ENCODE results near the gene ANKRD11.
"Not testable (repeated sequence)": the region's sequence is repeated elsewhere in the genome, so short reads cannot be mapped to it uniquely, and the experiment has no call there.

ANKRD11 gene

DNA sequence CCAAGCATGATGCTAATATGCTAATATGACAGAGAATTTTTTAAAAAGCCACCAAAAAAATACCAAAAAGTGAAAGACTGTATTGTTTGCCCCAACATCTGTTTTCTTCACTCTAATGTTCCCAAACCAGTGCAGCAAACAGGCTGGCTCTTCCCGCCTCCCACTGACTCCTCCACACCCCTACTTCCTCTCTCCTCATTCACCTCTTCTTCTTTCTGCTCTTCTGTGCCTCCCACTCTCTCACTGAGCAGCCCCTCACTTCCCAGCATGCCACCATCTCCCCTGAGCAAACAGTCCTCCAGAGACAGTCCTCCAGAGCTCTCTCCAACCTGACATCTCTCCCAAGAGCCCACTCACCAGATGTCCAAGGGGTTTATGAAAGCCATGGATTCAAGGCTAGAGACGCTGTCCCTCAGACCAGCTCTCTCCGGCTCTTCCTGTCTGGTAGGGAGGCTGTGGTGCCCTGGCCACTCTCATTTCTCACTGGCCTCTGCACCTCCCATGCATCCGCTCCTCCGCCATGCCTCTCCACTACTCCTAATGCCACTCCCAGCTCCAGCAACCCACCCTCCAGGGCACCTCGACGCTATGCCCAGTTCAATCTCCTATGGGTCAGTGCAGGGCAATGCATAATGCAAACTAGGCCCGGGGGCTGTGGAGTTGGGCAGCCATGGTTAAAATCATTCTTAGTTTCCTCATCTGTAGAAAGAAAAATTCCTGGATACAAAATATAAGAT is 52.9 kb downstream of the ANKRD11 start:
- H3K9ac ChIP-seq = no peak overlapping the region
- peaks cover 11% of the 10 kb centered on the region for H3K4me1 ChIP-seq

DNA sequence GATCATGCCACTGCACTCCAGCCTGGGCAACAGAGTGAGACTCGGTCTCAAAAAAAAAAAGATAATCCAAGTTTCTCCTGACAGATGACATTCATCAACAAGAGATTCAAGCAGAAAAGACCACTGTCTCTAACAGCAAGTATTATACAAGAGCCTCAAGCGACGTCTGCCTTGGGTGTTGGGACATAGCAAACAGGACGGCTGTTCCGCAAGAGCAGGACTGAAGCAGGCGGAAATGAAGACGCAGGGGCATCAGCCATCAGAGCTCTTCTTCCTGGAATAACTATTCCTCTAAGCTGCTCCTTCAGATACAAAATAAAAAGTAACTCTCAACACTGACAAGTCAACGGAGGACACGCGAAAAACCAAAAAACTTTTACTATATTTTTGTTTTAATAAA is 54.0 kb downstream of the ANKRD11 start:
- H3K9me3 ChIP-seq (ENCODE audit: control insufficient read depth, low read length) = no peaks in the 10 kb centered on the region
- no peak overlapping the region for H3K27ac ChIP-seq
- H3K9ac ChIP-seq = no peak overlapping the region
- H3K4me2 ChIP-seq (ENCODE audit: low read length) = no peak overlapping the region
- no peaks in the 10 kb centered on the region for H3K36me3 ChIP-seq (ENCODE audit: control insufficient read depth, insufficient read depth, low read length)
- H3K27me3 ChIP-seq (ENCODE audit: control insufficient read depth, insufficient read depth, low read length) = no peaks in the 10 kb centered on the region
- H2AFZ ChIP-seq = no peak overlapping the region
- H3K4me1 ChIP-seq = peaks cover 6% of the 10 kb centered on the region
- H3K4me3 ChIP-seq (ENCODE audit: low read depth, low read length) = no peak overlapping the region
- H3K79me2 ChIP-seq = peaks cover 93% of the 10 kb centered on the region
- TF ChIP-seq, protein P1, sequence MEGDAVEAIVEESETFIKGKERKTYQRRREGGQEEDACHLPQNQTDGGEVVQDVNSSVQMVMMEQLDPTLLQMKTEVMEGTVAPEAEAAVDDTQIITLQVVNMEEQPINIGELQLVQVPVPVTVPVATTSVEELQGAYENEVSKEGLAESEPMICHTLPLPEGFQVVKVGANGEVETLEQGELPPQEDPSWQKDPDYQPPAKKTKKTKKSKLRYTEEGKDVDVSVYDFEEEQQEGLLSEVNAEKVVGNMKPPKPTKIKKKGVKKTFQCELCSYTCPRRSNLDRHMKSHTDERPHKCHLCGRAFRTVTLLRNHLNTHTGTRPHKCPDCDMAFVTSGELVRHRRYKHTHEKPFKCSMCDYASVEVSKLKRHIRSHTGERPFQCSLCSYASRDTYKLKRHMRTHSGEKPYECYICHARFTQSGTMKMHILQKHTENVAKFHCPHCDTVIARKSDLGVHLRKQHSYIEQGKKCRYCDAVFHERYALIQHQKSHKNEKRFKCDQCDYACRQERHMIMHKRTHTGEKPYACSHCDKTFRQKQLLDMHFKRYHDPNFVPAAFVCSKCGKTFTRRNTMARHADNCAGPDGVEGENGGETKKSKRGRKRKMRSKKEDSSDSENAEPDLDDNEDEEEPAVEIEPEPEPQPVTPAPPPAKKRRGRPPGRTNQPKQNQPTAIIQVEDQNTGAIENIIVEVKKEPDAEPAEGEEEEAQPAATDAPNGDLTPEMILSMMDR (IDR thresholded peaks at IDR 0.05) = no peak

More for the DNA sequence above, 52.9 kb downstream of the ANKRD11 start:
- Histone ChIP-seq H3K4me3 (ENCODE audit: low read depth, low read length) (no peak overlapping the region), H3K27me3 (ENCODE audit: control insufficient read depth, insufficient read depth, low read length) (no peaks in the 10 kb centered on the region), H3K27ac (no peak overlapping the region), H3K79me2 (peaks cover 83% of the 10 kb centered on the region), H2AFZ (no peak overlapping the region), H3K9me3 (ENCODE audit: control insufficient read depth, low read length) (no peaks in the 10 kb centered on the region), H3K36me3 (ENCODE audit: control insufficient read depth, insufficient read depth, low read length) (no peaks in the 10 kb centered on the region), H3K4me2 (ENCODE audit: low read length) (no peak overlapping the region)
- TF ChIP-seq, protein P1 (IDR thresholded peaks at IDR 0.05) = no peak

DNA sequence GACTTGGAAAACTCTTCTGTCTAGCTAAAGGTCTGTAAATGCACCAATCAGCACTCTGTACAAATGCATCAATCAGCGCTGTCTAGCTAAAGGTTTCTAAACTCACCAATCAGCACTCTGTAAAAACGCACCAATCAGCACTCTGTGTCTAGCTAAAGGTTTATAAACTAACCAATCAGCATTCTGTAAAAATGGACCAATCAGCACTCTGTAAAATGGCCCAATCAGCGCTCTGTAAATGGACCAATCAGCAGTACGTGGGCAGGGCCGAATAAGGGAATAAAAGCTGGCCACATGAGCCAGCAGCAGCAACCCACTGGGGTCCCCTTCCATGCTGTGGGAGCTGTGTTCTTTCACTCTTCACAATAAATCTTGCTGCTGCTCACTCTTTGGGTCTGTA is 55.3 kb downstream of the ANKRD11 start:
- H3K9me3 ChIP-seq (ENCODE audit: control insufficient read depth, low read length); H3K27ac ChIP-seq; H3K36me3 ChIP-seq (ENCODE audit: control insufficient read depth, insufficient read depth, low read length); H3K9ac ChIP-seq; H2AFZ ChIP-seq; H3K27me3 ChIP-seq (ENCODE audit: control insufficient read depth, insufficient read depth, low read length); H3K4me2 ChIP-seq (ENCODE audit: low read length); H3K4me1 ChIP-seq; H3K4me3 ChIP-seq (ENCODE audit: low read depth, low read length): not testable (repeated sequence)
- H3K79me2 ChIP-seq = peaks cover 90% of the 10 kb centered on the region

DNA sequence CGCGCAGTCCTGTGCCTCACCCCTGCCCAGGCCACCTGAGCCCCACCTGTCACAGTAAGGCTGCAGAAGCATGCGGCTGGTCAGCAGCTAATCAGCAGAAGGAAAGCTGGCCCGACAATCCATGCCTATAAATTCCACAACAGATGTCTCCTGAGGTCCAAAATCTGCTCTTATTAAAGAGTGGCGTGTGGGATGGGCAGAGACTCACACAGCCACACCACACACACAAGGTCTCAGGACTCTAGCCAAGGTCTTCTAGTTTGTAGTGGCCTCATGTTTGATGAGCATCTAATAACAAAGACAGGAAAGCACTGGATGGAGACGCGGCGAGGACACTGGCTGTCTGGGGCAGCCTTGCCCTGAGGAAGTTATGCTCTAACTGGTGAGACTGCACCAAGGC is 55.9 kb downstream of the ANKRD11 start:
- H3K4me3 ChIP-seq (ENCODE audit: low read depth, low read length) = no peak overlapping the region
- TF ChIP-seq, protein P1 (IDR thresholded peaks at IDR 0.05) = no peak

DNA sequence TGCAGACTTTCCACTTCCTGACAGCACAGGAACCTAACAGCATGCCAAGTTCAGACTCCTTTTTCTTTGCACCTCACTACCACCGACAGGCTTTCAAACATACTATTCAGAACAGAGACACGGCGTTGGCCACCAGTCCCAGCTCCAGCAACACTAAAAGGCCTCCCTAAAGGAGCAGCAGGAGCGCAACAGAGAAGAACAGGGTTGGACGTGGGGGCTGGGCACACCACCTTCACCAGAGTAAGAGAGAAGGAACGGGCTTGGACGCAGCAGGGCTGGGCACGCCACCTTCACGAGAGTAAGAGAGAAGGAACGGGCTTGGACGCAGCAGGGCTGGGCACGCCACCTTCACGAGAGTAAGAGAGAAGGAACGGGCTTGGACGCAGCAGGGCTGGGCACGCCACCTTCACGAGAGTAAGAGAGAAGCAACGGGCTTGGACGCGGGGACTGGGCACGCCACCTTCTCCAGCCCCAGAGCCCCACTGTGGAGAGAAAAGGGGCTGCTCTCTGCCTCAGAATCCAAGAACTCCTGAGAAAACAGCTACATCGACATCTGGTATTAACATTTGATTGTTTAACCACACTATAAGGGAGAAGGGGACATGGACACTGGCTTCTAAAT is 56.9 kb downstream of the ANKRD11 start:
- H3K27me3 ChIP-seq (ENCODE audit: control insufficient read depth, insufficient read depth, low read length); H3K9me3 ChIP-seq (ENCODE audit: control insufficient read depth, low read length); H3K4me2 ChIP-seq (ENCODE audit: low read length); H2AFZ ChIP-seq; H3K4me1 ChIP-seq; H3K36me3 ChIP-seq (ENCODE audit: control insufficient read depth, insufficient read depth, low read length); H3K9ac ChIP-seq; H3K27ac ChIP-seq; H3K4me3 ChIP-seq (ENCODE audit: low read depth, low read length): not testable (repeated sequence)
- peaks cover 86% of the 10 kb centered on the region for H3K79me2 ChIP-seq

More for the DNA sequence above, 55.9 kb downstream of the ANKRD11 start:
- Histone ChIP-seq H3K9ac (no peak overlapping the region), H3K27me3 (ENCODE audit: control insufficient read depth, insufficient read depth, low read length) (no peaks in the 10 kb centered on the region), H3K36me3 (ENCODE audit: control insufficient read depth, insufficient read depth, low read length) (no peaks in the 10 kb centered on the region), H3K79me2 (peaks cover 87% of the 10 kb centered on the region), H3K9me3 (ENCODE audit: control insufficient read depth, low read length) (no peaks in the 10 kb centered on the region), H3K27ac (no peak overlapping the region), H3K4me1 (peaks cover 10% of the 10 kb centered on the region), H2AFZ (no peak overlapping the region), H3K4me2 (ENCODE audit: low read length) (no peak overlapping the region)

Data from parathyroid adenoma (tissue), 2 donors.